ENCODE data around the gene IGLL1.

DNA sequence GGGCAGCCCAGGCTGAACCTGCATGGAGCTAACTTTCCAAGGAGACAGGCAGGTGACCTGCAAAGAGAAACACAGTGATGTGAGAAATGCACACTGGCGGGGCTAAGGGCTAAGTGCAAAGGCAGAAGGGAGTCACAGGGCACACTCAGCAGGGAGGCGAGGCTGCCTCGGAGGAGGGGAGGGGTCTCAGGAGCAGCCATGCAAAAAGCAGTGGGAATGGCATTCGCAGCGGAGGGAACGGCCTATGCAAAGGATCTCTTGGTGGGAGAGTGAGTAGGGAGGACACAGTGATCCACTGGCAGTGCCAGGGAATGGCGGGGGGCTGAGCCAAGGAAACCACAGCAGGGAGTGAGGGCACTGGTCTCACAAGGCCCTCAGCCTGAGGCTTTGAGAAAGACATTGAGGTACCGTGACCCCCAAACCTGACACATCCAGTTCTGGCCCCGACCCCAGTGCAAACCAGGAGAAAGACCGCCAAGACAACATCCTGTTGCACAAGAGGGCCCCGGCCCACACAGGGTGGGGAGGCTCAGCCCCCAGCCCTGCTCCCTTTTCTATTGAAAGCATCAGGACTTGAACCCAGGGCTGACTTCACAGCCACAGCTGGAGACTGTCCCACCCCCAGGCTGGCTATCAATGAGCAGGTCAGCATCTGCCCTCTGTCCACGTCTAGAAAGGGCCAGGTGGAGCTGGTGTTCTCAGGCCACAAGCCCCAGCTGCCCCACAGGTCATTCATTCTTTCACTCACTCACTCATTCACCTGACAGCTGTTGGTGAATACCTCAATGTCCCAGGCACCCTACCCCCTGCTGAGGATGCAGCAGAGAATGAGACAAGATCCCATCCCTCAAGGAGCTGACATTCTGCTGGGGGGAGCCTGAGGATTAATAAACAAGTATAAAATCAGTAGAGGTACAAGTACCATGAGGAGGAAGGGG is 50.7 kb downstream of the IGLL1 start:
- TF ChIP-seq EZH2 (IDR thresholded peaks at IDR 0.05; ENCODE audit: borderline replicate concordance, low read length) = no peak
- TF ChIP-seq, protein P1, sequence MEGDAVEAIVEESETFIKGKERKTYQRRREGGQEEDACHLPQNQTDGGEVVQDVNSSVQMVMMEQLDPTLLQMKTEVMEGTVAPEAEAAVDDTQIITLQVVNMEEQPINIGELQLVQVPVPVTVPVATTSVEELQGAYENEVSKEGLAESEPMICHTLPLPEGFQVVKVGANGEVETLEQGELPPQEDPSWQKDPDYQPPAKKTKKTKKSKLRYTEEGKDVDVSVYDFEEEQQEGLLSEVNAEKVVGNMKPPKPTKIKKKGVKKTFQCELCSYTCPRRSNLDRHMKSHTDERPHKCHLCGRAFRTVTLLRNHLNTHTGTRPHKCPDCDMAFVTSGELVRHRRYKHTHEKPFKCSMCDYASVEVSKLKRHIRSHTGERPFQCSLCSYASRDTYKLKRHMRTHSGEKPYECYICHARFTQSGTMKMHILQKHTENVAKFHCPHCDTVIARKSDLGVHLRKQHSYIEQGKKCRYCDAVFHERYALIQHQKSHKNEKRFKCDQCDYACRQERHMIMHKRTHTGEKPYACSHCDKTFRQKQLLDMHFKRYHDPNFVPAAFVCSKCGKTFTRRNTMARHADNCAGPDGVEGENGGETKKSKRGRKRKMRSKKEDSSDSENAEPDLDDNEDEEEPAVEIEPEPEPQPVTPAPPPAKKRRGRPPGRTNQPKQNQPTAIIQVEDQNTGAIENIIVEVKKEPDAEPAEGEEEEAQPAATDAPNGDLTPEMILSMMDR (IDR thresholded peaks at IDR 0.05; ENCODE audit: low read length) = no peak

All from OCI-LY1 (cell line).